Tibial nerve (tissue), 4 donors: ENCODE results near the gene KLHDC3.

Experiments
- CTCF ChIP-seq, 5 experiments: fragments of 200-600 bp in 3 of 5; fragments of 450-650 bp in 2 of 5; sonication (generic) in 3 of 5; IDR thresholded peaks; one replicate each; pipeline ENCODE4 v1.5.1; 2016 to 2019; ENCODE audit warnings: antibody characterized with exemption in 5 of 5, mild to moderate bottlenecking in 3 of 5, moderate library complexity in 2 of 5
- EP300 ChIP-seq, 2 donors: sonication (generic); formaldehyde crosslinking; IDR thresholded peaks; one replicate each; pipeline ENCODE4 v1.6.1; 2017; ENCODE audit warnings: antibody characterized with exemption in 2 of 2, mild to moderate bottlenecking in 1 of 2

- TF ChIP-seq CTCF (IDR thresholded peaks at IDR 0.05) (no peak), EP300 (IDR thresholded peaks at IDR 0.05) (no peak)
Observed at GRCh38 chr6:43062818-43063217, 48.8 kb downstream of the KLHDC3 start.
